HG03442 (cell line): ENCODE data around the gene NCAPD3.
A peak's percentile ranks its signal among the peaks of the same experiment; 100 is the strongest.
"Not testable (repeated sequence)": the region's sequence is repeated elsewhere in the genome, so short reads cannot be mapped to it uniquely, and the experiment has no call there.

Experiments used
- ATAC-seq: cut with Tn5 transposase; IDR thresholded peaks from one replicate; pipeline ENCODE4 v1.9.1; 2021; ENCODE audit warnings: mild to moderate bottlenecking, moderate library complexity; ENCODE audit not compliant: unreplicated experiment

NCAPD3 gene, protein sequence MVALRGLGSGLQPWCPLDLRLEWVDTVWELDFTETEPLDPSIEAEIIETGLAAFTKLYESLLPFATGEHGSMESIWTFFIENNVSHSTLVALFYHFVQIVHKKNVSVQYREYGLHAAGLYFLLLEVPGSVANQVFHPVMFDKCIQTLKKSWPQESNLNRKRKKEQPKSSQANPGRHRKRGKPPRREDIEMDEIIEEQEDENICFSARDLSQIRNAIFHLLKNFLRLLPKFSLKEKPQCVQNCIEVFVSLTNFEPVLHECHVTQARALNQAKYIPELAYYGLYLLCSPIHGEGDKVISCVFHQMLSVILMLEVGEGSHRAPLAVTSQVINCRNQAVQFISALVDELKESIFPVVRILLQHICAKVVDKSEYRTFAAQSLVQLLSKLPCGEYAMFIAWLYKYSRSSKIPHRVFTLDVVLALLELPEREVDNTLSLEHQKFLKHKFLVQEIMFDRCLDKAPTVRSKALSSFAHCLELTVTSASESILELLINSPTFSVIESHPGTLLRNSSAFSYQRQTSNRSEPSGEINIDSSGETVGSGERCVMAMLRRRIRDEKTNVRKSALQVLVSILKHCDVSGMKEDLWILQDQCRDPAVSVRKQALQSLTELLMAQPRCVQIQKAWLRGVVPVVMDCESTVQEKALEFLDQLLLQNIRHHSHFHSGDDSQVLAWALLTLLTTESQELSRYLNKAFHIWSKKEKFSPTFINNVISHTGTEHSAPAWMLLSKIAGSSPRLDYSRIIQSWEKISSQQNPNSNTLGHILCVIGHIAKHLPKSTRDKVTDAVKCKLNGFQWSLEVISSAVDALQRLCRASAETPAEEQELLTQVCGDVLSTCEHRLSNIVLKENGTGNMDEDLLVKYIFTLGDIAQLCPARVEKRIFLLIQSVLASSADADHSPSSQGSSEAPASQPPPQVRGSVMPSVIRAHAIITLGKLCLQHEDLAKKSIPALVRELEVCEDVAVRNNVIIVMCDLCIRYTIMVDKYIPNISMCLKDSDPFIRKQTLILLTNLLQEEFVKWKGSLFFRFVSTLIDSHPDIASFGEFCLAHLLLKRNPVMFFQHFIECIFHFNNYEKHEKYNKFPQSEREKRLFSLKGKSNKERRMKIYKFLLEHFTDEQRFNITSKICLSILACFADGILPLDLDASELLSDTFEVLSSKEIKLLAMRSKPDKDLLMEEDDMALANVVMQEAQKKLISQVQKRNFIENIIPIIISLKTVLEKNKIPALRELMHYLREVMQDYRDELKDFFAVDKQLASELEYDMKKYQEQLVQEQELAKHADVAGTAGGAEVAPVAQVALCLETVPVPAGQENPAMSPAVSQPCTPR (N-terminal part only)

DNA sequence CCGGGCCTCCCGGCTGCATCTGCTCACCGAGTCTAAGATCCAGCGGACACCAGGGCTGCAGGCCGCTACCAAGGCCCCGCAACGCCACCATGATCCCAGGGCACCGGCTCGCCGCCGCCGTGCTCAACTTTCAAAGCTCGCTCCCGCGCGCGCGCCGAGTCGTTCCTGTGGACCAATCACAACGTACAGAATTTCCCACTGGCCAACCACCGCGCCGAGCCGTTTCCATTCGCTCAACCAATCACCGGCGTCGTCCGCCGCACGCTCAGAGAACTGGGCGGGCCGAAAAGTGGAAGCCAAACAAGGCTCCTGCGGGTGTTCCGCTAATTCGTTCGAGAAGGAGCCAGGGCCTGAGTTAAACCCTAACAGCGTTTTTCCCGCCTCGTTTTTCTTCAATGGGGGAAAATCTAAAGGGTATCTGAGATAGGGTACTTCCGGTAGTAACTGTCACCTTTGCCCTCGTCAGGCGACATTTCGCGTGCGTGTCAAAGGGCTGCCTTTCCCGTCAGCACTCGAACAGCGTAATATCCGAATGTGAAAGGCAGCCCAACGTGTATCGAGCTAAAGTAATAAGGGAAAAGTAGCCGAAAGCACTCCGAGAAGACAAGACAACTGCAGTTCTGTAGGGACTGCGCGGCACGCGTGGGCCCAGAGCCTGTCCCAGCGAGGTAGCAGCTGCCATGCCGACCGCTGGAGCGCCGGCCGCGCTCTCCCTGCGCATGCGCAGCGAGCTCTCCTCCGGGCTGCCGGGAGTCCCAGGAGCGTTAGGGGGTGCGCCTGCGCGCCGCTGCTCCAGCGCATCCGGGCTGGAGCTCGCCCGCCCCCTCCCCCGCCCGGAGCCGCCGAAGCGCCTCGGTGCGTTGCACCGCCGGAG lies at the start of gene NCAPD3, which contains the start of gene VPS26B:
Gene NCAPD3, minus strand, starts transcription at position 132 of the 874 bp plus-strand sequence. Its CDS starts 41 bp downstream, at position 91.
Gene VPS26B, plus strand, starts transcription at position 836 of the 874 bp plus-strand sequence. CDS start 452 bp downstream, outside the sequence.
- ATAC-seq: peak; percentile 71

GRCh38 chr11:134273317-134273712 lies 49.5 kb upstream of the NCAPD3 start:
- no peak for ATAC-seq

DNA sequence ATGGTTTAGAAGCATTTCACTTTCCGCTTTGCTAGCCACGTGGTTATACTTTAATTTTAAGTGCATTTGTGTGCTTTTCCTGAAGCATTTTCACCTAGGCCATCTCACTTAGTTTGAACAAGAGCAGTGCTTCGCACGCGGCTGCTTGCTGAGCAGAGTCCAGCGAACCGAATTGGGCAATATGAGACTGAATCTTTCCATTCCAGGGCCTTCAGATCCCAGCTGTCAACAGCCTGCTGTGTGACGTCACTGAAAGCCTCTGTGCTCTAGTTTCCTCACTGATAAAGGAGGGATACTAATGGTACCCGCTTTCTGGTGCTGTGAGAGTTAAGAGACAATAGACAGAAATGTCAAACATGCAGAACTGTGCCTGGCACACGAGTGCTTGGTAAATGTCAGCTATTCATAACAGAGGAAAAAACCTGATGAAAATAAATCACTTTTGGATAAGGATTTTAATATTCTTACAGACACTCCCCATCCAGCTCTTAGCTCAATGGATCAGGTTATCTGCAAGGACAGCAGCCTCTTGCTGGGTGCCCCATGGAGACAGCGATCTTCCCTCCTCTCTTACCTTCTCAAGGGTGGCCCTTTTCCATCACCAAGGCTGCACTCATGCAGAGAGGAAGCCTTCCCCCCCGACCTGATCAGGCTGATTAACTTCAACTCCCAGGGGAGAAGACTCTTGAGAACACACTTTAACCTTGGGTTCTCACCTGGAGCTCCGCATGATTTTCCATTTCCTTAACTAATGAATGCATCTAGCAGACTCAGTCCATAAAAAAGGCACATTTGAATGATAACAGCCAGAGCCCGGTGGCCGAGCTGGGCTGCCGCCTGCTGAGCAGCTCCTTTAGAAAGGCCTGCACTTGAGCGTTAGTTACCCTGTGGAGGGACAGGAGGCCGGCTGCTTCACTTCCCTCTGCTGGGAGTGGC lies 48.9 kb upstream of the NCAPD3 start:
- ATAC-seq: no peak

DNA sequence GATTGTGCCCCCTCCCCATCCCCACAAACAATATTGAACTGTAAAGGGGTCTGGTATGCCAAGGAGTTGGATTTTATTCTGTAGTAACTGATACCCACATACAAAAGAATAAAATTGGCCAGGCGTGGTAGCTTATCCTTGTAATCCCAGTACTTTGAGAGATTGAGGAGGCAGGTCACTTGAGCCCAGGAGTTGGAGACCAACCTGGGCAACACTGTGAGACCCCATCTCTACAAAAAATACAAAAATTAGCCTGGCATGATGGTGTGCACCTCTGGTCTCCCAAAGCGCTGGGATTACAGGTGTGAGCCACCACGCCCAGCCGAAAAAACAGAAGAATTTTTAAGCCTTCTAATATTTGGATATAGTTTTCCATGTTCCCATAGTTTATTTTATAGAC lies 48.2 kb upstream of the NCAPD3 start:
- ATAC-seq: no peak

DNA sequence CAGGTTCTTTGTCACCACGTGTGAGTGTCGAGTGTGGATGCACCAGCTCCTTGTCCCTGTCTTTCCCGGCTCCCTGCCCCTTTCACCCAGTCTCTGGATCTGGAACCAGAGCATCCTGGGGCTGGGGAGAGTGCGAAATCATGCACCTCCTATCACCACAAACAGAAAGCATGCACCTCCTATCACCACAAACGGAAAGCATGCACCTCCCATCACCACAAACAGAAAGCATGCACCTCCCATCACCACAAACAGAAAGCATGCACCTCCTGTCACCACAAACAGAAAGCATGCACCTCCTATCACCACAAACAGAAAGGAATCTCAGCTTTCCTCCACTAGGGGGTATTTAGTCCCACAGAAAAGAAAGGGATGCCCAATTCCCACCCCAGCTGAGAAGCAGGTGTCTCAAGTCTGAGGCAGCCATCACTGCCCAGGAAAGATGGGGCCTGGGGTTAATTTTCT lies 46.5 kb upstream of the NCAPD3 start:
- no peak for ATAC-seq

DNA sequence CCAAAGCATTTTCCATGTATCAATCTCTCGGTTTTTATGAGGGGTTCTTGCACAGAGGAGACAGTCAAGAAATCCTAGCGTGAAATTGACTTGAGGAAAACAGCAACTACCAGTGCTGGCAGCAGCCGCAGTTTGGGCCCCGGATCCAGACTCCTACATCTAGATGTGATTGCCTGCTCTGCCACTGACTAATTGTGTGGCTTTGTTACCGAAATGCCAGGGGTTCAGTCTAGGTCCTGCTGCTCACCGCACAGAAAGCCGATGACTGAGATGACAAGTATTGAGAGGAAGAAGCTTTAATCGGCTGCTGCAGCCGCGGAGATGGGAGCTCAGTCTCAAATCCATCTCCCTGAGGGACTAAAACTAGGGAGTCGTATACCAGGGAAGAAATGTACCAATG lies 44.2 kb upstream of the NCAPD3 start:
- no peak for ATAC-seq

- no peak for ATAC-seq
Measured at GRCh38 chr11:134267461-134267860, 43.7 kb upstream of the NCAPD3 start.

GRCh38 chr11:134266841-134267251 lies 43.1 kb upstream of the NCAPD3 start:
- ATAC-seq: no peak

DNA sequence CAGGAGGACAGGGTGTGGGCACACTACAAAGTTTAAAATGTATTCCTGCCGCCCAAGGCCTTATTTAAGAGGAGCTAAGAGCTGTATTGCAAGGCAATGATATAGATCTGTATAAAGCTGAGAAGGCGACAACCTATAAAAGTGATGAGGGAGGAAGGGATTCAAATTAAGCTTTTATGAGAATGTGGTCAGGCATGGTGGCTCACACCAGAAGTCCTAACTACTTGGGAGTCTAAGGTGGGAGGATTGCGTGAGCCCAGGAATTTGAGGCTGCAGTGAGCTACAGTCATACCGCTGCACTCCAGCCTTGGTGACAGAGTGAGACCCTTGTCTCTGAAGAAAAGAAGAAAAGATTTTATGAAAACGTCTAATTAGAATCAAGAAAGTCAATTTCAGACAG lies 42.7 kb upstream of the NCAPD3 start:
- no peak for ATAC-seq

GRCh38 chr11:134264966-134265764 lies 41.4 kb upstream of the NCAPD3 start:
- ATAC-seq: no peak

- no peak for ATAC-seq
Measured at GRCh38 chr11:134261626-134262488, 38.1 kb upstream of the NCAPD3 start.

DNA sequence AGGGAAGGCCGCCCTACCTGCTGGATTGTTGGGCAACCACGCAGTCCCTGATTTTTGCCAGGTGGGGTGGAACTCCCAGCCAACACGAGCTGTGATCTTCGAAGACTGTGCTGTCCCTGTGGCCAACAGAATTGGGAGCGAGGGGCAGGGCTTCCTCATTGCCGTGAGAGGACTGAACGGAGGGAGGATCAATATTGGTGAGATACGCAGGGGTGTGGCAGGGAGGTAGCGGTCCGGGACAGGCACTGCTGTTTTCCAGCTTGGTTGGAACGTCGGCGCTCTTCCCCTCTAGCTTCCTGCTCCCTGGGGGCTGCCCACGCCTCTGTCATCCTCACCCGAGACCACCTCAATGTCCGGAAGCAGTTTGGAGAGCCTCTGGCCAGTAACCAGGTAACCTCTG lies 37.2 kb upstream of the NCAPD3 start:
- no peak for ATAC-seq

- no peak for ATAC-seq
Measured at GRCh38 chr11:134260503-134260902, 36.7 kb upstream of the NCAPD3 start.

- ATAC-seq: no peak
Measured at GRCh38 chr11:134258577-134258976, 34.8 kb upstream of the NCAPD3 start.

- ATAC-seq: no peak
Measured at GRCh38 chr11:134257101-134257500, 33.3 kb upstream of the NCAPD3 start.

GRCh38 chr11:134255184-134255561 lies 31.4 kb upstream of the NCAPD3 start:
- not testable (repeated sequence) for ATAC-seq
